Hepatocyte (in vitro differentiated cells): ENCODE results near the gene HSPBP1.

Experiments used
- CTCF ChIP-seq: fragments of 200-600 bp; sonication (generic); IDR thresholded peaks from 2 replicates; pipeline ENCODE4 v1.5.1; 2016; ENCODE audit warnings: antibody characterized with exemption, mild to moderate bottlenecking; ENCODE audit not compliant: poor library complexity
- EZH2 ChIP-seq: fragments of 200-600 bp; sonication (generic); IDR thresholded peaks from 2 replicates; pipeline ENCODE4 v1.6.1; 2016; ENCODE audit warnings: antibody characterized with exemption, mild to moderate bottlenecking, borderline replicate concordance

GRCh38 chr19:55325172-55325571 lies 45.3 kb upstream of the HSPBP1 start, which contains the start of gene TMEM150B:
- no peak for TF ChIP-seq CTCF
- no peak for TF ChIP-seq EZH2
